GM10266 (cell line): ENCODE results near the gene KIF20B.
"Not testable (repeated sequence)": the region's sequence is repeated elsewhere in the genome, so short reads cannot be mapped to it uniquely, and the experiment has no call there.

Source experiments
- DNase-seq: peaks from one replicate; pipeline ENCODE4 v3.0.0; 2012; ENCODE audit errors: extremely low spot score
- TF ChIP-seq, protein P1 (sequence below): IDR thresholded peaks from 2 replicates; pipeline ENCODE4 v1.5.1; 2012; ENCODE audit warnings: mild to moderate bottlenecking, low read depth; ENCODE audit not compliant: control insufficient read depth, insufficient read depth; ENCODE audit errors: missing control alignments

The KIF20B gene

DNA sequence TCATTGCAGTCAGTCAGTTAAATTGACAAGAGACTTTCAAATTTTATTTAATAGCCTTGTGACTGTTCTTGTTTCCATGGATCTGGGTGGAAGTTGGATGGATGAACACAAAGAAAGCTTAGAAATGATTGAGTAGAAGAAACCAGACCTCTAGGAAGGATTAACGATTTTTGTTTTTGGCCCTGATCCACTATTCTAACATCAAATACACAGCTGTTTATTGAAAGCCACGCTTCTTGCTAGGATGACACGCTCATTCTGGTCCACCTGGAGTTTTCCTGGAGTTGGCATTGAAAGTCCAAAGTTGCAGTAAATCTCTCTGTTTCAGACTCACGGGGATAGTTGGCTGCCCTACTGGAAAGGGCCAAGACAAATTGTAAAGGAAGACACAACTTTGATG lies 108.4 kb downstream of the KIF20B start:
- TF ChIP-seq, protein P1, sequence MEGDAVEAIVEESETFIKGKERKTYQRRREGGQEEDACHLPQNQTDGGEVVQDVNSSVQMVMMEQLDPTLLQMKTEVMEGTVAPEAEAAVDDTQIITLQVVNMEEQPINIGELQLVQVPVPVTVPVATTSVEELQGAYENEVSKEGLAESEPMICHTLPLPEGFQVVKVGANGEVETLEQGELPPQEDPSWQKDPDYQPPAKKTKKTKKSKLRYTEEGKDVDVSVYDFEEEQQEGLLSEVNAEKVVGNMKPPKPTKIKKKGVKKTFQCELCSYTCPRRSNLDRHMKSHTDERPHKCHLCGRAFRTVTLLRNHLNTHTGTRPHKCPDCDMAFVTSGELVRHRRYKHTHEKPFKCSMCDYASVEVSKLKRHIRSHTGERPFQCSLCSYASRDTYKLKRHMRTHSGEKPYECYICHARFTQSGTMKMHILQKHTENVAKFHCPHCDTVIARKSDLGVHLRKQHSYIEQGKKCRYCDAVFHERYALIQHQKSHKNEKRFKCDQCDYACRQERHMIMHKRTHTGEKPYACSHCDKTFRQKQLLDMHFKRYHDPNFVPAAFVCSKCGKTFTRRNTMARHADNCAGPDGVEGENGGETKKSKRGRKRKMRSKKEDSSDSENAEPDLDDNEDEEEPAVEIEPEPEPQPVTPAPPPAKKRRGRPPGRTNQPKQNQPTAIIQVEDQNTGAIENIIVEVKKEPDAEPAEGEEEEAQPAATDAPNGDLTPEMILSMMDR, result no peak
- DNase-seq, result no peak

DNA sequence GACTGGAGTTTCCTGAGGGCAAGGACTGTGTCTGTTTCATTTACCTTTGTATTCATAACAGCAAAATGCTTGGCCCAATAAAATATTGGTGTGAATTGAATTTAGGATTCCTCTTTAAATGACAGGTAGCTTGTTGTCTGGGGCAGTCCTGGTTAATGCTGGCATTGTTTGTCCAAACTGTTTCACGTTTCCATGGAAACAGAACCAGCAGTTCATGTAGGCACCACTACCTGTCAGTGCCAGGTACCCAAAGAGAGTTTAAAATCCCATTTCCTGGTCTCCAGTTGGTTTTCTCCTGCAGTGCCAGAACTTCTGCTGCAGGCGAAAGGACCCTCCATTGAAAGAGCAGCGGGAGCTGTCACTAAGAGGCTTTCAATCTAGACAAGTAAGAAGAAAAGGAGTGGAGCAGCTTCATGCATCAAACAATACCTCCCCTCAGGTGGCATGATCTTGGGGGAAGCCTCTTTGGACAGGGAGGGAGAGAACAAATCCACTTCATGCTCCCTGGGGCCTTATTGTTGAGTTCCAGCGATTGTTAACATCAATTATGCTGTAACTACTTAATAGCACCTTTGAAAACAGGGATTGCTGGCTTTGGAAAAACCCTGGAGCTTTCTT lies 109.6 kb downstream of the KIF20B start:
- DNase-seq, result no peak
- TF ChIP-seq, protein P1, result no peak

DNA sequence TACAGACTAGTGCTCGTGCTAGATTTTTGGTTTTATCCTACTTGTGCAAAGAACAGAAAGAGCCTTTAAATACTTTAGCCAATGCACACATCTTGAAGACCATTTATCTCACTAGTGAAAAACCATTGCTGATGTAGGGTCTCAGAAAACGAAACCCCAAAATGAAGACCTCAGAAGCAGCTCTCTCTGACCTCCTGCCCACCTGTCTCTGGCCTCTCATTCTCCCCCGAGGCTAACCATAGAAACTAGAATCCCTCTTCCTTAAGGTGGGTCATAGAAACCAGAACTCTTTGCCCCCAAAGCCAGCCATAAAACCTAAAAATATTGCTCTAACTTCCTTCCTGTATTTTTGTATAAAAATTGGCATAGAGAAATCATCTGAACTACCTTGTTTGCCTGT lies 112.2 kb downstream of the KIF20B start:
- no peak for DNase-seq
- TF ChIP-seq, protein P1, result no peak

DNA sequence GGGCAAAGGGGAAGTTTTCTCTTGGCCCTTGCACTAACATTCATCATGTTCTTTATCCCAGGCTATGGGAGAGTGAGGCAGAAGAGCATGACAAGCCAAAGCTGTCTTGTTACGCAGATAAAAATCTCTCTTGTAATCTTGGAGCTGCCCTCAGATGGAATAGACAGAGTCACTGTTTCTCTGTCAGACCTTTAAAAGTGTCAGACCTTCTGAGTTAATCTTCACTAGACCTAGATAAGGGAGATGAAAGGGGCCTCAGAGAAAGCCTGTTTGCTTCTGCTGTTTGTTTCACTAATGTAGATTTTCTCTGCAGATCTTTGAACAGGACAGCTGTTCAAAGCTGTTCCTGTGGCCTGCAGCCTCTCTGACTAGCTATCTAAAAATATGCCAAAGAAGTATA lies 112.9 kb downstream of the KIF20B start:
- no peak for DNase-seq
- TF ChIP-seq, protein P1, result no peak

DNA sequence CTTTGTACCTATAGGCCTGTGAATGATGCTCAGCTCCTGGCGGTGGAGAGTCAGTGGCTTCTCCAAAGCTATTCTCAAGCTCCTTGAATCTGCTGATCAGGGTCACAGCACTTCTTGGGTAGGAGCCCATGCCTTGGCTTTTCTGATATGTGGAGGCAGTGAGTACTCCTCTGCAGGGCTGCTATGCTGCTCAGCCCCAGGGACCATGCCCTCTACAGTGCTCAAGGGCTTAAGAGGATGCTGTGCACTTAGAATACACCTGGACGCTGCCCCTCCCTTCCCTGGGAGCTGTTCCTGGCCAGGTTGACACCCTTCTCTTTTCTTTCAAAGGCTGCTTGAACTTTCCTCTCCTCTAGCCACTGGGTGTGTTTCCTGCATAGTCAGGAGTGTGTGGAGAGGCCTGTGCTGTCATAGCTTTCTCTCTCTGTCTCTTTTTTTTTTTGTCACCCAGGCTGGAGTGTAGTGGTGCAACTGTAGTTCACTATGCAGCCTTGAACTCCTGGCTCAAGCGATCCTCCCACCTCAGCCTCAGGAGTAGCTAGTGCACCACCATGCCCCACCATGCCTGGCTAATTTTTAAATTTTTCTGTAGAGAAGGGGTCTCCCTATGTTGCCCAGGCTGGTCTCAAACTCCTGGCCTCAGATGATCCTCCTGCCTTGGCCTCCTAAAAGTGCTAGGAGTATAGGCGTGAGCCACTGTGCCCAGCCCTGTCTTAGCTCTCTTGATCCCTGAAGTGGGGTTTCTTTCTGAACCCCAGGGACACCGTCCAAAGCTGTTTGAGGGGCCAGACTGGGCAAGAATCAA lies 113.9 kb downstream of the KIF20B start:
- no peak for DNase-seq
- TF ChIP-seq, protein P1, result no peak

DNA sequence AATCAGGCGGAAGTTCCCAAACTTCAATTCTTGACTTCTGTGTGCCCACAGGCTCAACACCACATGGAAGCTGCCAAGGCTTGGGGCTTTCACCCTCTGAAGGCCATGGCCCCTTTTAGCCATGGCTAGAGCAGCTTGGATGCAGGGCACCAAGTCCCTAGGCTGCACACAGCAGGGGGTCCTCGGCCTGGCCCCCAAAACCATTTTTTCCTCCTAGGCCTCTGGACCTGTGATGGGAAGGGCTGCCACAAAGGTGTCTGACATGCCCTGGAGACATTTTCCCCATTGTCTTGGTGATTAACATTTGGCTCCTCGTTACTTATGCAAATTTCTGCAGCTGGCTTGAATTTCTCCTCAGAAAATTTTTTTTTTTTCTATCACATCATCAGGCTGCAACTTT lies 117.6 kb downstream of the KIF20B start:
- not testable (repeated sequence) for DNase-seq
